Endothelial cell (in vitro differentiated cells): ENCODE data around the gene WNT8B. TPM values are rescaled to one million over a fixed set of nuclear protein-coding genes. Genes with fewer than 3 reads are reported as not detected.
A peak's percentile ranks its signal among the peaks of the same experiment; 100 is the strongest.

ENCODE experiments used
- DNase-seq: peaks from one replicate; pipeline ENCODE4 v3.0.0; 2021; ENCODE audit warnings: low spot score
- H3K27ac Mint-ChIP-seq: one replicate; pipeline ENCODE4 v1.8.0; 2021; ENCODE audit warnings: mixed read lengths, inconsistent platforms; ENCODE audit not compliant: unreplicated experiment
- H3K27me3 Mint-ChIP-seq: one replicate; pipeline ENCODE4 v1.8.0; 2021; ENCODE audit warnings: mild to moderate bottlenecking, moderate library complexity, mixed read lengths, inconsistent platforms; ENCODE audit not compliant: unreplicated experiment
- H3K36me3 Mint-ChIP-seq: one replicate; pipeline ENCODE4 v1.8.0; 2021; ENCODE audit warnings: mild to moderate bottlenecking, low read depth, mixed read lengths, inconsistent platforms; ENCODE audit not compliant: unreplicated experiment
- H3K4me1 Mint-ChIP-seq: one replicate; pipeline ENCODE4 v1.8.0; 2021; ENCODE audit warnings: mild to moderate bottlenecking, mixed read lengths, inconsistent platforms; ENCODE audit not compliant: unreplicated experiment
- H3K4me3 Mint-ChIP-seq: one replicate; pipeline ENCODE4 v1.8.0; 2021; ENCODE audit warnings: mild to moderate bottlenecking, mixed read lengths, inconsistent platforms; ENCODE audit not compliant: unreplicated experiment
- H3K9me3 Mint-ChIP-seq: one replicate; pipeline ENCODE4 v1.8.0; 2021; ENCODE audit warnings: mixed read lengths, inconsistent platforms; ENCODE audit not compliant: unreplicated experiment
- CTCF ChIP-seq: fragments of 200-600 bp; sonication (generic); IDR thresholded peaks from one replicate; pipeline ENCODE4 v1.5.0; 2021; ENCODE audit warnings: antibody characterized with exemption; ENCODE audit not compliant: unreplicated experiment
- total RNA-seq: library from RNA; stranded (reverse); fragmentation: NEBNext Ultra II Directional; extraction: Animal tissue kit (Norgen Biotek cat#: 25700); gene quantifications from one replicate; pipeline ENCODE4 v1.2.1, GENCODE V29; 2021; ENCODE audit not compliant: unreplicated experiment

Gene WNT8B
- total RNA-seq, 1 donor from 2014 or later, result not detected

GRCh38 chr10:100485801-100486495 lies 23.1 kb downstream of the WNT8B start:
- H3K36me3 Mint-ChIP-seq, result peaks cover 22% of the 10 kb centered on the region
- no peak for TF ChIP-seq CTCF

GRCh38 chr10:100487529-100487928 lies 24.7 kb downstream of the WNT8B start:
- no peaks in the 10 kb centered on the region for H3K9me3 Mint-ChIP-seq
- H3K27ac Mint-ChIP-seq, result no peak overlapping the region
- no peak for DNase-seq
- peaks cover 22% of the 10 kb centered on the region for H3K36me3 Mint-ChIP-seq
- peaks cover 12% of the 10 kb centered on the region for H3K27me3 Mint-ChIP-seq
- H3K4me1 Mint-ChIP-seq, result peaks cover 30% of the 10 kb centered on the region
- no peak for TF ChIP-seq CTCF
- H3K4me3 Mint-ChIP-seq, result no peak overlapping the region

More at GRCh38 chr10:100485801-100486495, 23.1 kb downstream of the WNT8B start:
- no peaks in the 10 kb centered on the region for H3K9me3 Mint-ChIP-seq
- H3K27ac Mint-ChIP-seq, result no peak overlapping the region
- peaks cover 17% of the 10 kb centered on the region for H3K27me3 Mint-ChIP-seq
- H3K4me3 Mint-ChIP-seq, result peak overlapping the region; percentile 51
- H3K4me1 Mint-ChIP-seq, result peaks cover 33% of the 10 kb centered on the region
- DNase-seq, result no peak

GRCh38 chr10:100489396-100489795 lies 26.6 kb downstream of the WNT8B start:
- peaks cover 10% of the 10 kb centered on the region for H3K27me3 Mint-ChIP-seq
- peaks cover 16% of the 10 kb centered on the region for H3K4me1 Mint-ChIP-seq
- TF ChIP-seq CTCF, result no peak
- H3K4me3 Mint-ChIP-seq, result peak overlapping the region; percentile 21
- no peak for DNase-seq
- no peaks in the 10 kb centered on the region for H3K9me3 Mint-ChIP-seq
- no peak overlapping the region for H3K27ac Mint-ChIP-seq
- peaks cover 24% of the 10 kb centered on the region for H3K36me3 Mint-ChIP-seq

GRCh38 chr10:100490531-100490930 lies 27.7 kb downstream of the WNT8B start:
- Mint-ChIP-seq H3K4me1 (peaks cover 5% of the 10 kb centered on the region), H3K9me3 (no peaks in the 10 kb centered on the region), H3K27me3 (peaks cover 10% of the 10 kb centered on the region), H3K36me3 (peaks cover 27% of the 10 kb centered on the region), H3K27ac (no peak overlapping the region), H3K4me3 (no peak overlapping the region)
- no peak for TF ChIP-seq CTCF
- no peak for DNase-seq

GRCh38 chr10:100496567-100496966 lies 33.8 kb downstream of the WNT8B start:
- Mint-ChIP-seq H3K4me1 (peaks cover 3% of the 10 kb centered on the region), H3K9me3 (no peaks in the 10 kb centered on the region), H3K36me3 (peaks cover 17% of the 10 kb centered on the region), H3K27ac (no peak overlapping the region), H3K4me3 (no peak overlapping the region), H3K27me3 (peaks cover 2% of the 10 kb centered on the region)
- no peak for TF ChIP-seq CTCF
- DNase-seq, result no peak
